SU-DHL-6 (cell line): ENCODE measurements around the gene KIAA2012.

Experiments used
- CTCF ChIP-seq: fragments of 200-600 bp; sonication (generic); IDR thresholded peaks from one replicate; pipeline ENCODE4 v1.5.1; 2017; ENCODE audit warnings: antibody characterized with exemption, mild to moderate bottlenecking, low read length, moderate library complexity; ENCODE audit not compliant: insufficient read depth, poor library complexity, severe bottlenecking
- EZH2phosphoT487 ChIP-seq: fragments of 200-600 bp; sonication (generic), shearing (Covaris generic); conservative IDR thresholded peaks from 2 replicates; pipeline ENCODE4 v1.6.1; 2018; ENCODE audit warnings: mild to moderate bottlenecking, antibody characterized with exemption, low read length, moderate library complexity, mixed read lengths

- TF ChIP-seq CTCF: no peak
- TF ChIP-seq EZH2phosphoT487: no peak
Measured at GRCh38 chr2:202067589-202067988, 5.5 kb upstream of the KIAA2012 start.
